GM18909 (cell line): ENCODE data around the gene MARCO.
"Not testable (repeated sequence)": the region's sequence is repeated elsewhere in the genome, so short reads cannot be mapped to it uniquely, and the experiment has no call there.

Source experiments
- ATAC-seq: cut with Tn5 transposase; IDR thresholded peaks from one replicate; pipeline ENCODE4 v1.9.1; 2021; ENCODE audit warnings: mild to moderate bottlenecking; ENCODE audit not compliant: unreplicated experiment, poor library complexity

Gene MARCO

DNA sequence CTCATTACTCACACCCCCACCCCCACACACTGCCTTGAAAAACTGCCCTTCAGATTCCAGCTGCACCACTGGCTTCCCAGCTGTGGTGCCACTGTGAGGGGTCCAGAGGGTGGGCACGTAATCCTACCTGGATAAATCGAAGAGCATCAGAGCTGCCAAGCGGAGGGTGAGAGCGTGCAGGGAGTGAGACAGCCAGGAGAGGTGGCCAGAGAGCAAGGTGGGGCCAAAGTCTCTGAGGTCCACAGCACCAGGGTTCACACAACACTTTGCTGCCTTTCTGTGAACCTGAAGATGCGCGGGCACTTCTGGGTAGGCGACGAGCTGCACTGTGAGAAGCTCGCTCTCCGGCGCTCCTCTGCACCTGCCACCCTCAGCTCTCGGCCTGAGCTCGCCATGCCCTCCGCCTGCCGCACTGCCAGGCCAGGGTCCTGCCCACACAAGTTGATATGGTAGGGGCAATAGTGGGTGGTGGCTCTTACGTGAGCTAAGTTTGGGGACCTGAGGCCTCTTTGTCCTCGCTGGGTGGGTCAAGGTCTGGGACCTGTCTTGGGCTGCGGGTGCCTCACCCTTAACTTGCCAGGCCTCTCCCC is 83.9 kb downstream of the MARCO start:
- no peak for ATAC-seq

DNA sequence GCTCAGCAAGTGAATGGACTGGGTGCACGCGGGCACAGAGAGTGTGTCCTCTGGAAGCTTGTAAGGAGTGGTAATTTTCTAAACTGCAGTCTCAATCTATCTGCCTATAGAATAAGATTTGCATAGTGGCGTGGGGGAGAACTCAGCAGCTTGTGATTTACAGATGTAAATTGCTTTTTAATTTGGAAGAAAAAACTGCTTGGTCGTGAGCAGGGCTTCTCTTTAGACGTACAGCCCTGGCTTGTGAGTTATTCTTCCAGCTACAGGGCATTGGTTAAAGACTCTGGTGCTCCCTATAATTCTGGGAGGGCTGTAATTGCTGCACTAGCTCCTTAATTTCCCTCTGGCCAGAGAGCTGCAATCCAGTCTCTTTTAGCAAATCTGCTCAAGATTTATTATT is 84.9 kb downstream of the MARCO start:
- no peak for ATAC-seq

DNA sequence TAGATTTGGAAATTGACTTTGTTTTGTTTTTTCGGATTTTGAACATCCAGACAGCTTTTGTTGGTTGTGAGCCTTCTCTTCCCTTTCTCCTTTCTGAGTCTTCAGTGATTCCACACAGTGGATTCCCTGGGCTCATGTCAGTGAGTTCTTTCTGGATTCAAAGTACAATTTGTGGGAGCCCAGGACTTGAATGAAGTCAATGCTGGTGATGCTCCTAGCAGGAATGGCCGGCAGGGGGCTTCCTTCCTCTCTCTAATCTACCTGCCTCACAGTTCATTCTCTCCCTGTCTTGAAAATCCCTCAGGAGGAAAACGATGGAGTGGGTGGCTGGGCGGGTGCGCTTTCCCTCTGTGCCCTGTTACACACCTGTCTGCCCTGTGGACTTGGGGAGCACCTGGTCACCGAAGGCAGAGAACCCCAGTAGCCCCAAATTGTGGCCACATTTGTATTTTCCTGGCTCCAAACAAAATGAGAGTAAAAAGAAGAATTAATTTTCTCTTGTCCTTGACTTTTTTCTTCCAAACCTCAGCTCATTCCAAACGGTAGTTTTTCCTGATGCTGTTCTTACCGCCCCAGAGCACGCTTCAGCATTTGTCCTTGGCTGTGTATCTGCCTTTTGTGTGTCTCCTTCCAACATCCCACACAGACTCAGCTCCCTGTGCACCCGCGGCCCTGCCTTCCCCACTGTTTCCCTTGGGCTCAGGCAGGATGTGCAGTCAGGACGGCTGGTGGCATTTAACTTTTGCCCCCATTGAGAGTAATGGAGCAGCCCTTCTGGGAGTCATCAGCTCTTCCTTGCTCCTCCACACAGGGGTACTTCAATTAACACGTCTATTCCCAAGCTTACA is 86.6 kb downstream of the MARCO start:
- ATAC-seq, result no peak

DNA sequence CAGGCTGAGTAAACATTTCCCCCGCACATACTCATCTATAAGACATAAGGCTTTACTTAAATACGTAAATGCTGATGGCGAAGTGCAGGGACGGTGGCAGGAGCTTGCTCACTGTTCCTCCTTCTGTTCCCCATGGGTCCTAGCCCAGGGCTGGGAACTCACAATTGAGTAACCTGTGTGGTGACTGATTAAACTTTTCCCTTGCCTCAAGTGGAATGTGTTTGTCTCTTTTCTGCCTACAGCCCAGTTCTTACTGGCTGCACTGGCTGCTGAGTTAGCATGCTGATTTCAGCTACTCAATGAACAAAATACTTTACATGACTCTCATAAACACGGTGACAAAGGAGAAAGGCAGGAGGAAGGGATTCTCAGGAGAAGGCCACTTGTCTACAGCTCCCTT is 87.3 kb downstream of the MARCO start:
- no peak for ATAC-seq

DNA sequence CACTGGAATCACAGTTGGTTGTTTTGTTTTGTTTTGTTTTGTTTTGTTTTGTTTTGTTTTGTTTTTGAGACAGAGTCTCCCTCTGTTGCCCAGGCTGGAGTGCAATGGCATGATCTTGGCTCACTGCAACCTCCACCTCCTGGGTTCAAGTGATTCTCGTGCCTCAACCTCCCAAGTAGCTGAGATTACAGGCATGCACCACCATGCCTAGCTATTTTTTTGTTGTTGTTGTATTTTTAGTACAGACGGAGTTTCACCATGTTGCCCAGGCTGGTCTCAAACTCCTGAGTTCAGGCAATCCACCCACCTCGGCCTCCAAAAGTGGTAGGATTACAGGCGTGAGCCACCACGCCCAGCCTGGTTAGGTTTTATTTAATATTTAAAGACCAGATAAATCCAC is 95.9 kb downstream of the MARCO start:
- ATAC-seq, result not testable (repeated sequence)

DNA sequence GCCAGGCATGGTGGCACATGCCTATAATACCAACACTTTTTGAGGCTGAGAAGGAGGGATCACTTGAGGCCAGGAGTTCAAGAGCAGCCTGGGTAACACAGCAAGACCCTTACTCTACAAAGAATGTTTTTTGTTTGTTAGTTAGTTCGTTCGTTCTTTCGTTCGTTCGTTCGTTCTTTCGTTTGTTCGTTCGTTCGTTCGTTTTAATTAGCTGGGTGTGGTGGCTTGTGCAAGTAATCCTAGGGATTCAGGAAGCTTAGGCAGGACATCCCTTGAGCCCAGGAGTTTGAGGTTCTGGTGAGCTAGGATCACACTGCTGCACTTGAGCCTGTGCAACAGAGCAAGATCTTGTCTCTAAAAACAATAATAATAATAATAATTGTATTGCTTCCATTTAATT is 98.7 kb downstream of the MARCO start:
- no peak for ATAC-seq
